Astrocyte of the hippocampus (primary cell): Measurements from ENCODE around the gene PDCD7.
"Not testable (repeated sequence)": the region's sequence is repeated elsewhere in the genome, so short reads cannot be mapped to it uniquely, and the experiment has no call there.

Source experiments
- DNase-seq: peaks from one replicate; pipeline ENCODE4 v3.0.0; 2011; ENCODE audit warnings: low read depth, low spot score

PDCD7 gene

GRCh38 chr15:65130941-65131340 lies 2.7 kb downstream of the PDCD7 start:
- DNase-seq = no peak

- no peak for DNase-seq
Observed at GRCh38 chr15:65115542-65115941, 18.1 kb downstream of the PDCD7 start.

GRCh38 chr15:65115086-65115485 lies 18.5 kb downstream of the PDCD7 start, which contains the start of gene UBAP1L:
UBAP1L (minus strand) TSS chr15:65115200; CDS start chr15:65106215, 8,985 bp downstream.
- DNase-seq = no peak

- DNase-seq = no peak
Observed at GRCh38 chr15:65110676-65111292, 22.8 kb downstream of the PDCD7 start.

- no peak for DNase-seq
Observed at GRCh38 chr15:65106011-65106590, 27.5 kb downstream of the PDCD7 start.

- no peak for DNase-seq
Observed at GRCh38 chr15:65105038-65105437, 28.6 kb downstream of the PDCD7 start.

- no peak for DNase-seq
Observed at GRCh38 chr15:65102912-65103311, 30.7 kb downstream of the PDCD7 start.

GRCh38 chr15:65101891-65102708 lies 31.5 kb downstream of the PDCD7 start:
- no peak for DNase-seq

GRCh38 chr15:65101411-65101890 lies 32.2 kb downstream of the PDCD7 start:
- DNase-seq = peak; percentile 84

- no peak for DNase-seq
Observed at GRCh38 chr15:65100442-65100841, 33.2 kb downstream of the PDCD7 start.

GRCh38 chr15:65099801-65100200 lies 33.8 kb downstream of the PDCD7 start:
- DNase-seq = not testable (repeated sequence)

- DNase-seq = no peak
Observed at GRCh38 chr15:65099336-65099735, 34.3 kb downstream of the PDCD7 start.

GRCh38 chr15:65097651-65098263 lies 35.9 kb downstream of the PDCD7 start:
- no peak for DNase-seq

- no peak for DNase-seq
Observed at GRCh38 chr15:65096481-65097385, 36.9 kb downstream of the PDCD7 start.

GRCh38 chr15:65095747-65096104 lies 37.9 kb downstream of the PDCD7 start:
- no peak for DNase-seq

- DNase-seq = no peak
Observed at GRCh38 chr15:65095011-65095746, 38.4 kb downstream of the PDCD7 start.

GRCh38 chr15:65094294-65094995 lies 39.2 kb downstream of the PDCD7 start:
- no peak for DNase-seq

GRCh38 chr15:65093793-65094170 lies 39.8 kb downstream of the PDCD7 start:
- not testable (repeated sequence) for DNase-seq

- no peak for DNase-seq
Observed at GRCh38 chr15:65092911-65093792, 40.5 kb downstream of the PDCD7 start.
